Ishikawa (cell line): ENCODE data around the gene GALNT2.
A peak's percentile ranks its signal among the peaks of the same experiment; 100 is the strongest.

Experiments used
- CEBPB ChIP-seq: IDR thresholded peaks from 2 replicates; pipeline ENCODE4 v1.6.1; 2012
- CREB1 ChIP-seq: IDR thresholded peaks from 2 replicates; pipeline ENCODE4 v1.6.1; 2012; ENCODE audit warnings: low read depth
- EGR1 ChIP-seq: IDR thresholded peaks from 2 replicates; pipeline ENCODE4 v1.6.1; 2012
- EP300 ChIP-seq: IDR thresholded peaks from 2 replicates; pipeline ENCODE4 v1.6.1; 2012; ENCODE audit warnings: borderline replicate concordance
- FOXM1 ChIP-seq: IDR thresholded peaks from 2 replicates; pipeline ENCODE4 v1.6.1; 2012; ENCODE audit warnings: low read depth, borderline replicate concordance
- MAX ChIP-seq: IDR thresholded peaks from 2 replicates; pipeline ENCODE4 v1.6.1; 2012
- NFIC ChIP-seq: IDR thresholded peaks from 2 replicates; pipeline ENCODE4 v1.6.1; 2012
- RAD21 ChIP-seq: IDR thresholded peaks from 2 replicates; pipeline ENCODE4 v1.6.1; 2012; ENCODE audit warnings: low read depth
- REST ChIP-seq: IDR thresholded peaks from 2 replicates; pipeline ENCODE4 v1.6.1; 2012; ENCODE audit warnings: low read depth, mild to moderate bottlenecking
- TAF1 ChIP-seq: IDR thresholded peaks from 2 replicates; pipeline ENCODE4 v1.6.1; 2012; ENCODE audit warnings: low read depth, mild to moderate bottlenecking
- TCF12 ChIP-seq: IDR thresholded peaks from 2 replicates; pipeline ENCODE4 v1.6.1; 2012; ENCODE audit warnings: low read depth
- TEAD4 ChIP-seq: IDR thresholded peaks from 2 replicates; pipeline ENCODE4 v1.6.1; 2012
- USF1 ChIP-seq: IDR thresholded peaks from 2 replicates; pipeline ENCODE4 v1.6.1; 2012
- YY1 ChIP-seq: IDR thresholded peaks from 2 replicates; pipeline ENCODE4 v1.6.1; 2012; ENCODE audit warnings: low read depth
- ZBTB7A ChIP-seq: IDR thresholded peaks from 2 replicates; pipeline ENCODE4 v1.6.1; 2012; ENCODE audit warnings: low read depth

GALNT2 gene

GRCh38 chr1:230090194-230090711, 23.2 kb downstream of the GALNT2 start:
- no peak for TF ChIP-seq CEBPB
- TF ChIP-seq YY1: no peak
- no peak for TF ChIP-seq MAX
- TF ChIP-seq EGR1: no peak
- no peak for TF ChIP-seq NFIC
- no peak for TF ChIP-seq USF1
- TF ChIP-seq EP300: no peak
- no peak for TF ChIP-seq REST
- no peak for TF ChIP-seq TCF12
- TF ChIP-seq TAF1: no peak
- TF ChIP-seq TEAD4: no peak
- TF ChIP-seq FOXM1: no peak
- no peak for TF ChIP-seq ZBTB7A
- TF ChIP-seq CREB1: no peak
- TF ChIP-seq RAD21: no peak

GRCh38 chr1:230091473-230092231, 24.6 kb downstream of the GALNT2 start:
- TF ChIP-seq CREB1 (no peak), RAD21 (0 out of 2 replicates have a peak, but pooled peaks have one; percentile 8), TAF1 (no peak), MAX (no peak), ZBTB7A (no peak)

- no peak for TF ChIP-seq MAX
- no peak for TF ChIP-seq TEAD4
- TF ChIP-seq REST: no peak
- TF ChIP-seq TCF12: no peak
- TF ChIP-seq EGR1: no peak
- TF ChIP-seq RAD21: no peak
- TF ChIP-seq ZBTB7A: no peak
- no peak for TF ChIP-seq EP300
- no peak for TF ChIP-seq NFIC
- no peak for TF ChIP-seq USF1
- no peak for TF ChIP-seq FOXM1
Observed at GRCh38 chr1:230094746-230095145, 27.7 kb downstream of the GALNT2 start.

GRCh38 chr1:230095938-230096337, 28.9 kb downstream of the GALNT2 start:
- TF ChIP-seq FOXM1: no peak
- no peak for TF ChIP-seq CEBPB
- no peak for TF ChIP-seq RAD21
- no peak for TF ChIP-seq TCF12
- no peak for TF ChIP-seq EGR1
- no peak for TF ChIP-seq TEAD4
- TF ChIP-seq YY1: no peak
- TF ChIP-seq USF1: no peak
- TF ChIP-seq EP300: no peak

- TF ChIP-seq ZBTB7A: no peak
- TF ChIP-seq CREB1: no peak
- no peak for TF ChIP-seq TCF12
- TF ChIP-seq EP300: no peak
- no peak for TF ChIP-seq EGR1
- TF ChIP-seq NFIC: no peak
Observed at GRCh38 chr1:230097370-230097769, 30.3 kb downstream of the GALNT2 start.
